ENCODE results near the gene STT3B. TPM values are rescaled to one million over a fixed set of nuclear protein-coding genes. Genes with fewer than 3 reads are reported as not detected.

The STT3B gene
- total and polyA plus RNA-seq, 2 of the 13 experiments (the other 11 are each of a cell fraction or from before 2014, with no cell fraction given), result 85.0 to 205 TPM

DNA sequence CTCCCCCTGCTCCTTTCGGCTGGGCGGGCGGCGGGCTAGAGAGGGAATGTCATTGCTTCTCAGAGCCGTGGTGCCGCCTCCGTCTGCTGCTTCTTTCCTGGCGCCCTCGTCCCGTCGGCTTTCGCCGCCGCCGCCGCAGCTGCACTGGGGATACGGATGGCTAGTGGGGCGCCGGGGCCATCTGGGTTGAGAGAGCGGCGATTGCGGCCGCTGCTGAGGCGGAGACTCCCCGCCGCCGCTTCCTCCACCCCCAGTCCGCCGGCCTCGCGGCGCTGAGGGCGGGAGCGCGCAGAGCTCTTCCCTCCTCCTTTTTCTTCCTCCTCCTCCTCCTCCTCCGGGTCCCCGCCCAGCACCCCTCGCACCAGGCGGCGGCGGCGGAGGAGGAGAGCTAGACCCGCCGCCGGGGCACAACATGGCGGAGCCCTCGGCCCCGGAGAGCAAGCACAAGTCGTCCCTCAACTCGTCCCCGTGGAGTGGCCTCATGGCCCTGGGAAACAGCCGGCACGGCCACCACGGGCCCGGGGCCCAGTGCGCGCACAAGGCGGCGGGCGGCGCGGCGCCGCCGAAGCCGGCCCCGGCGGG, at the start of gene STT3B (continued):
- TF ChIP-seq, protein P1, sequence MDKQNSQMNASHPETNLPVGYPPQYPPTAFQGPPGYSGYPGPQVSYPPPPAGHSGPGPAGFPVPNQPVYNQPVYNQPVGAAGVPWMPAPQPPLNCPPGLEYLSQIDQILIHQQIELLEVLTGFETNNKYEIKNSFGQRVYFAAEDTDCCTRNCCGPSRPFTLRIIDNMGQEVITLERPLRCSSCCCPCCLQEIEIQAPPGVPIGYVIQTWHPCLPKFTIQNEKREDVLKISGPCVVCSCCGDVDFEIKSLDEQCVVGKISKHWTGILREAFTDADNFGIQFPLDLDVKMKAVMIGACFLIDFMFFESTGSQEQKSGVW (CRISPR knock-in tag; IDR thresholded peaks at IDR 0.05; ENCODE audit: borderline replicate concordance), result no peak
- no peak for TF ChIP-seq MIER2 (CRISPR knock-in tag; IDR thresholded peaks at IDR 0.05)
- no peak for TF ChIP-seq SUZ12 (IDR thresholded peaks at IDR 0.05; ENCODE audit: low read depth, low read length)
- TF ChIP-seq, protein P2, sequence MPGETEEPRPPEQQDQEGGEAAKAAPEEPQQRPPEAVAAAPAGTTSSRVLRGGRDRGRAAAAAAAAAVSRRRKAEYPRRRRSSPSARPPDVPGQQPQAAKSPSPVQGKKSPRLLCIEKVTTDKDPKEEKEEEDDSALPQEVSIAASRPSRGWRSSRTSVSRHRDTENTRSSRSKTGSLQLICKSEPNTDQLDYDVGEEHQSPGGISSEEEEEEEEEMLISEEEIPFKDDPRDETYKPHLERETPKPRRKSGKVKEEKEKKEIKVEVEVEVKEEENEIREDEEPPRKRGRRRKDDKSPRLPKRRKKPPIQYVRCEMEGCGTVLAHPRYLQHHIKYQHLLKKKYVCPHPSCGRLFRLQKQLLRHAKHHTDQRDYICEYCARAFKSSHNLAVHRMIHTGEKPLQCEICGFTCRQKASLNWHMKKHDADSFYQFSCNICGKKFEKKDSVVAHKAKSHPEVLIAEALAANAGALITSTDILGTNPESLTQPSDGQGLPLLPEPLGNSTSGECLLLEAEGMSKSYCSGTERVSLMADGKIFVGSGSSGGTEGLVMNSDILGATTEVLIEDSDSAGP (CRISPR knock-in tag; IDR thresholded peaks at IDR 0.05; ENCODE audit: borderline replicate concordance), result no peak; the same call in 1 of the 2 replicates
- no peak for TF ChIP-seq ZNF33A (CRISPR knock-in tag; IDR thresholded peaks at IDR 0.05; ENCODE audit: borderline replicate concordance)
- TF ChIP-seq NCOA2 (CRISPR knock-in tag; IDR thresholded peaks at IDR 0.05), result peak; percentile 35; the same call in 1 of the 2 replicates
- TF ChIP-seq, protein P3, sequence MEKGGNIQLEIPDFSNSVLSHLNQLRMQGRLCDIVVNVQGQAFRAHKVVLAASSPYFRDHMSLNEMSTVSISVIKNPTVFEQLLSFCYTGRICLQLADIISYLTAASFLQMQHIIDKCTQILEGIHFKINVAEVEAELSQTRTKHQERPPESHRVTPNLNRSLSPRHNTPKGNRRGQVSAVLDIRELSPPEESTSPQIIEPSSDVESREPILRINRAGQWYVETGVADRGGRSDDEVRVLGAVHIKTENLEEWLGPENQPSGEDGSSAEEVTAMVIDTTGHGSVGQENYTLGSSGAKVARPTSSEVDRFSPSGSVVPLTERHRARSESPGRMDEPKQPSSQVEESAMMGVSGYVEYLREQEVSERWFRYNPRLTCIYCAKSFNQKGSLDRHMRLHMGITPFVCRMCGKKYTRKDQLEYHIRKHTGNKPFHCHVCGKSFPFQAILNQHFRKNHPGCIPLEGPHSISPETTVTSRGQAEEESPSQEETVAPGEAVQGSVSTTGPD (CRISPR knock-in tag; IDR thresholded peaks at IDR 0.05), result no peak
- no peak for TF ChIP-seq HNF4G (IDR thresholded peaks at IDR 0.05; ENCODE audit: borderline replicate concordance, low read depth, low read length)
- no peak for TF ChIP-seq HNF4G (CRISPR knock-in tag; IDR thresholded peaks at IDR 0.05; ENCODE audit: borderline replicate concordance, low read depth)
- TF ChIP-seq ZNF329 (CRISPR knock-in tag; IDR thresholded peaks at IDR 0.05; ENCODE audit: low read depth), result no peak
- no peak for TF ChIP-seq TBP (CRISPR knock-in tag; IDR thresholded peaks at IDR 0.05)
- TF ChIP-seq, protein P4, sequence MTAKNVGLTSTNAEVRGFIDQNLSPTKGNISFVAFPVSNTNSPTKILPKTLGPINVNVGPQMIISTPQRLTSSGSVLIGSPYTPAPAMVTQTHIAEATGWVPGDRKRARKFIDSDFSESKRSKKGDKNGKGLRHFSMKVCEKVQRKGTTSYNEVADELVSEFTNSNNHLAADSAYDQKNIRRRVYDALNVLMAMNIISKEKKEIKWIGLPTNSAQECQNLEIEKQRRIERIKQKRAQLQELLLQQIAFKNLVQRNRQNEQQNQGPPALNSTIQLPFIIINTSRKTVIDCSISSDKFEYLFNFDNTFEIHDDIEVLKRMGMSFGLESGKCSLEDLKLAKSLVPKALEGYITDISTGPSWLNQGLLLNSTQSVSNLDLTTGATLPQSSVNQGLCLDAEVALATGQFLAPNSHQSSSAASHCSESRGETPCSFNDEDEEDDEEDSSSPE (CRISPR knock-in tag; IDR thresholded peaks at IDR 0.05), result no peak
- TF ChIP-seq, protein P5, sequence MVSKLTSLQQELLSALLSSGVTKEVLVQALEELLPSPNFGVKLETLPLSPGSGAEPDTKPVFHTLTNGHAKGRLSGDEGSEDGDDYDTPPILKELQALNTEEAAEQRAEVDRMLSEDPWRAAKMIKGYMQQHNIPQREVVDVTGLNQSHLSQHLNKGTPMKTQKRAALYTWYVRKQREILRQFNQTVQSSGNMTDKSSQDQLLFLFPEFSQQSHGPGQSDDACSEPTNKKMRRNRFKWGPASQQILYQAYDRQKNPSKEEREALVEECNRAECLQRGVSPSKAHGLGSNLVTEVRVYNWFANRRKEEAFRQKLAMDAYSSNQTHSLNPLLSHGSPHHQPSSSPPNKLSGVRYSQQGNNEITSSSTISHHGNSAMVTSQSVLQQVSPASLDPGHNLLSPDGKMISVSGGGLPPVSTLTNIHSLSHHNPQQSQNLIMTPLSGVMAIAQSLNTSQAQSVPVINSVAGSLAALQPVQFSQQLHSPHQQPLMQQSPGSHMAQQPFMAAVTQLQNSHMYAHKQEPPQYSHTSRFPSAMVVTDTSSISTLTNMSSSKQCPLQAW (CRISPR knock-in tag; IDR thresholded peaks at IDR 0.05), result no peak
- no peak for TF ChIP-seq SRSF4 (IDR thresholded peaks at IDR 0.05; ENCODE audit: low read depth, low read length, poor library complexity, severe bottlenecking)
- TF ChIP-seq ZFP41 (CRISPR knock-in tag; IDR thresholded peaks at IDR 0.05; ENCODE audit: borderline replicate concordance), result no peak
- no peak for TF ChIP-seq RFXANK (CRISPR knock-in tag; IDR thresholded peaks at IDR 0.05)
- TF ChIP-seq SMARCC2 (IDR thresholded peaks at IDR 0.05), result no peak
- no peak for TF ChIP-seq TBX3 (IDR thresholded peaks at IDR 0.05; ENCODE audit: borderline replicate concordance)
- no peak for TF ChIP-seq HCFC1 (IDR thresholded peaks at IDR 0.05; ENCODE audit: low read depth, low read length)
- TF ChIP-seq ZNF292 (CRISPR knock-in tag; IDR thresholded peaks at IDR 0.05; ENCODE audit: borderline replicate concordance, low read depth), result no peak
- TF ChIP-seq RNF2 (conservative IDR thresholded peaks at IDR 0.05; ENCODE audit: low read depth), result no peak
- TF ChIP-seq, protein P6, sequence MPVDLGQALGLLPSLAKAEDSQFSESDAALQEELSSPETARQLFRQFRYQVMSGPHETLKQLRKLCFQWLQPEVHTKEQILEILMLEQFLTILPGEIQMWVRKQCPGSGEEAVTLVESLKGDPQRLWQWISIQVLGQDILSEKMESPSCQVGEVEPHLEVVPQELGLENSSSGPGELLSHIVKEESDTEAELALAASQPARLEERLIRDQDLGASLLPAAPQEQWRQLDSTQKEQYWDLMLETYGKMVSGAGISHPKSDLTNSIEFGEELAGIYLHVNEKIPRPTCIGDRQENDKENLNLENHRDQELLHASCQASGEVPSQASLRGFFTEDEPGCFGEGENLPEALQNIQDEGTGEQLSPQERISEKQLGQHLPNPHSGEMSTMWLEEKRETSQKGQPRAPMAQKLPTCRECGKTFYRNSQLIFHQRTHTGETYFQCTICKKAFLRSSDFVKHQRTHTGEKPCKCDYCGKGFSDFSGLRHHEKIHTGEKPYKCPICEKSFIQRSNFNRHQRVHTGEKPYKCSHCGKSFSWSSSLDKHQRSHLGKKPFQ (CRISPR knock-in tag; IDR thresholded peaks at IDR 0.05; ENCODE audit: insufficient replicate concordance), result no peak
